ENCODE measurements around the gene NCAM1.
"Not testable (repeated sequence)": the region's sequence is repeated elsewhere in the genome, so short reads cannot be mapped to it uniquely, and the experiment has no call there.

Gene NCAM1

GRCh38 chr11:113296447-113297205 is 335.4 kb downstream of the NCAM1 start:
- no peak for DNase-seq (ENCODE audit: low read depth in 2 of 2, low spot score in 1 of 2)

DNA sequence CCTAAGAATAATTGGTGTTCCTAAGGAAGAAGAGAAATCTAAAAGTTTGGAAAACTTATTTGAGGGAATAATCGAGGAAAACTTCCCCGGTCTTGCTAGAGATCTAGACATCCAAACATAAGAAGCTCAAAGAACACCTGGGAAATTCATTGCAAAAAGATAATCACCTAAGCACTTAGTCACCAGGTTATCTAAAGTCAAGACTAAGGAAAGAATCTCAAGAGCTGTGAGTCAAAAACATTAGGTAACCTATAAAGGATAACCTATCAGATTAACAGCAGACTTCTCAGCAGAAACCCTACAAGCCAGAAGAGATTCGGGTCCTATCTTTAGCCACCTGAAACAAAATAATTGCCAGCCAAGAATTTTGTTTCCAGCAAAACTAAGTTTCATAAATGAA is 337.3 kb downstream of the NCAM1 start:
- DNase-seq (ENCODE audit: low read depth in 2 of 2, low spot score in 1 of 2) = not testable (repeated sequence)

GRCh38 chr11:113304916-113305315 is 343.7 kb downstream of the NCAM1 start:
- no peak for DNase-seq (ENCODE audit: low read depth in 2 of 2, low spot score in 1 of 2)

- peak; percentile 30 to 44 for DNase-seq (ENCODE audit: low read depth in 2 of 2, low spot score in 1 of 2)
Observed at GRCh38 chr11:113305440-113306336, 344.5 kb downstream of the NCAM1 start.

GRCh38 chr11:113308601-113309000 is 347.4 kb downstream of the NCAM1 start:
- no peak for DNase-seq (ENCODE audit: low read depth in 2 of 2, low spot score in 1 of 2)

- DNase-seq (ENCODE audit: low read depth in 2 of 2, low spot score in 1 of 2) = no peak
Observed at GRCh38 chr11:113311536-113311935, 350.3 kb downstream of the NCAM1 start.

DNA sequence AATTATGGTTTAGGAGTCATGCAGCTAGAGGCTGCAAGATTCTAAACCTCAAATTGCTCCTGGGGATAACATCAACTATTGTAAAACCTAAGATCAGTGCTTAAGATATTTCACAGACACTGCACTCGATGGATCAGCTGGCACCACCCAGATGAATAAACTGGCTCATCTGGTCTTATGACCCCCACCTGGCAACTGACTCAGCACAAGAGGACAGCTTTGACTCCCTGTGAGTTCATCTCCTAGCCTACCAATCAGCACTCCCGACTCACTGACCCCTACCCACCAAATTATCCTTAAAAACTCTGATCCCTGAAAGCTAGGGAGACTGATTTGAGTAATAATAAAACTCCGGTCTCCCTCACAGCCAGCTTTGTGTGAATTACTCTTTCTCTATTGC is 352.4 kb downstream of the NCAM1 start:
- no peak for DNase-seq (ENCODE audit: low read depth in 2 of 2, low spot score in 1 of 2)

- no peak for DNase-seq (ENCODE audit: low read depth in 2 of 2, low spot score in 1 of 2)
Observed at GRCh38 chr11:113314065-113314388, 352.8 kb downstream of the NCAM1 start.

- peak; percentile 82 to 83 for DNase-seq (ENCODE audit: low read depth in 2 of 2, low spot score in 1 of 2)
Observed at GRCh38 chr11:113314389-113315301, 353.4 kb downstream of the NCAM1 start, which contains the start of gene TTC12. Gene TTC12 (plus strand): TSS chr11:113314583. CDS start chr11:113316258, 1,675 bp downstream.

DNA sequence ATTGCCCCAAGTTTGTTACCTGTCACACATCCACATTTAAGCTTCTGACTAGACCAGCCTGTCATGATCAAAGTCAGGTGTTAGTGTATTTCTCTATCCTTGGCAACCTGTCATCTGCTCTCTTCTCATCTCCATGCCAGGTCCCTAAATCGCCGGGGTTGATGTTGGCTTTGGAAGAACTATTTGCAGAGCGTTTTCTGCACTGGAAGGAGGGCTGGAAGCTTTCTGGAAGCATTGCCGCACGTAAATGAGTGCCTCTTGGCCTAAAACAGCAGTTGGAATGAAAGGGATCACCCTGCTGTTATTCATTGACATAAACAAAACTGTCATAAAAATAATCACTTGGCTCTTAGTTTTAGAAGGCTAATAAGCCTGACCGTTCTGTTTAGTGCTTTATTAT is 354.6 kb downstream of the NCAM1 start:
- no peak for DNase-seq (ENCODE audit: low read depth in 2 of 2, low spot score in 1 of 2)

GRCh38 chr11:113316256-113316655 is 355.0 kb downstream of the NCAM1 start:
- no peak for DNase-seq (ENCODE audit: low read depth in 2 of 2, low spot score in 1 of 2)

GRCh38 chr11:113317339-113317738 is 356.1 kb downstream of the NCAM1 start:
- DNase-seq (ENCODE audit: low read depth in 2 of 2, low spot score in 1 of 2) = no peak

DNA sequence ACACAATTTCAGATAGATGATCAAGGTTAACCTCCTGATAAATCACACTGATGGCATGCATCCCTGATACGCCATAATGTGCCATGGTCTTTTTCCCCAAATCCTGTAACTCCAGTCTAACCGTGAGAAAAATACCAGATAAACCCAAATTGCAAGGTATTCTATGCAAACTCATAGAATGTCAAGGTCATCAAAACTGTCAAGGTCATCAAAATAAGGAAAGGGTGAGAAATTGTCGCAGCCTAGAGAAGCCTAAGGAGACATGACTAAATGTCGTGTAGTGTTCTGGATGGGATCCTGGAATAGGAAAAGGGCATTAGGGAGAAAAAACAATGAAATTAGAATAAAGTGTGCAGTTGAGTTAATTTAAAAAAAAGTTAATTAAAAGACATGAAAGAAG is 357.9 kb downstream of the NCAM1 start:
- no peak for DNase-seq (ENCODE audit: low read depth in 2 of 2, low spot score in 1 of 2)

DNA sequence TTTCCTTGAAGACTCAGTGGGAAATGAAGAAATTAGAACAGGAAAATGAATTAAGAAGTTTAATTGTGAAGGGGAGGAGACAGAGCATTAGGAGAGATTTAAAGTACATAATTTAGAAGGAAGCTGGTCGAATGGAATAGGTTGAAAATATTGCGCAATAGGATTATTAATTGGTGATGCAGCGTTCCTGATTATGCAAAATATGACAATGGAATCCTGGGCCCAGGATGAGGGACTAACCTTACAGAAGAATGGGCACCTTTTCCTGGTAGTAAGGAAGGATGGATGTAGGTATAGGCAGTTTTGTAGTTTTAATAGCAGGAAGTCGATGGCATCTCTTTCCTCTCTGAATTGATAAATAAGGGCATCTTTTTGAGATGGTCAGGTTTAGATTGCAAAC is 360.9 kb downstream of the NCAM1 start:
- DNase-seq (ENCODE audit: low read depth in 2 of 2, low spot score in 1 of 2) = no peak

DNA sequence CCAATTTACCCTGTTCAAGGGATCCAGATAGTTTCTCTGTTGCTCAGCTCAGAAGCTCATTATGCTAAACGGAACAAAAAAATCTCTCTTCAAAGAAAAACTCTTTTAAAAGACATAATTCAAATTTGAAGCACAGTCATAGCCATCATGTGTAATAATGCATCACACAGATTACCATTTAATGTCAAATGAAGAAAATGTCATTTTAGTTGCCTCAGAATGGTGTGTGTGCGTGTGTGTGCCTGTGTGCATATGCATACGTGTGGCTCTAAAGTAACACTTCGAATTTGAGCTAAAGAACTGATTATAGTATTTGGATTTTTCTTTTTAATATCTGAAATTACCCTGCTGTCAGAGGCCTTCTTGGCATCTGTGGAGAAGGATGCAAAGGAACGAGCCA is 363.0 kb downstream of the NCAM1 start:
- DNase-seq (ENCODE audit: low read depth in 2 of 2, low spot score in 1 of 2) = no peak
